GDM1 (cell line): Measurements from ENCODE around the gene SDK1.

Experiments used
- DNase-seq: peaks from one replicate; lab custom pipeline; 2025; lab: John Stamatoyannopoulos, UW

SDK1 gene

GRCh38 chr7:4109481-4110110 lies 808.5 kb downstream of the SDK1 start:
- no peak for DNase-seq

- DNase-seq: no peak
Measured at GRCh38 chr7:4110438-4110837, 809.4 kb downstream of the SDK1 start.

GRCh38 chr7:4111166-4111565 lies 810.1 kb downstream of the SDK1 start:
- DNase-seq: no peak

- DNase-seq: no peak
Measured at GRCh38 chr7:4113271-4113670, 812.2 kb downstream of the SDK1 start.

GRCh38 chr7:4113976-4114375 lies 812.9 kb downstream of the SDK1 start:
- no peak for DNase-seq

- no peak for DNase-seq
Measured at GRCh38 chr7:4115442-4115841, 814.4 kb downstream of the SDK1 start.

- DNase-seq: no peak
Measured at GRCh38 chr7:4115941-4116610, 815.0 kb downstream of the SDK1 start.

- DNase-seq: no peak
Measured at GRCh38 chr7:4119848-4120247, 818.8 kb downstream of the SDK1 start.

GRCh38 chr7:4123346-4123745 lies 822.3 kb downstream of the SDK1 start:
- no peak for DNase-seq

GRCh38 chr7:4123823-4124222 lies 822.8 kb downstream of the SDK1 start:
- DNase-seq: peak; percentile 65

- no peak for DNase-seq
Measured at GRCh38 chr7:4124556-4125477, 823.8 kb downstream of the SDK1 start.

GRCh38 chr7:4127909-4128560 lies 827.0 kb downstream of the SDK1 start:
- DNase-seq: no peak

GRCh38 chr7:4129481-4130122 lies 828.5 kb downstream of the SDK1 start:
- no peak for DNase-seq

- no peak for DNase-seq
Measured at GRCh38 chr7:4131063-4131462, 830.0 kb downstream of the SDK1 start.

- no peak for DNase-seq
Measured at GRCh38 chr7:4132221-4132620, 831.2 kb downstream of the SDK1 start.

- DNase-seq: no peak
Measured at GRCh38 chr7:4133491-4134044, 832.5 kb downstream of the SDK1 start.

GRCh38 chr7:4134204-4134603 lies 833.2 kb downstream of the SDK1 start:
- DNase-seq: no peak

GRCh38 chr7:4134631-4135030 lies 833.6 kb downstream of the SDK1 start:
- DNase-seq: no peak

GRCh38 chr7:4135301-4135700 lies 834.2 kb downstream of the SDK1 start:
- no peak for DNase-seq

- DNase-seq: no peak
Measured at GRCh38 chr7:4136036-4136435, 835.0 kb downstream of the SDK1 start.

- no peak for DNase-seq
Measured at GRCh38 chr7:4136501-4137110, 835.6 kb downstream of the SDK1 start.
